Ovary (tissue), 9 donors: Measurements from ENCODE around the gene CC2D1A. TPM values are rescaled to one million over a fixed set of nuclear protein-coding genes. Genes with fewer than 3 reads are reported as not detected.
"Not testable (repeated sequence)": the region's sequence is repeated elsewhere in the genome, so short reads cannot be mapped to it uniquely, and the experiment has no call there.

ENCODE experiments used
- DNase-seq, 5 donors: peaks; one replicate each; pipeline ENCODE4 v3.0.0-alpha.2; 2019 to 2020
- H3K27ac ChIP-seq, 2 donors: fragments of 200-600 bp; one replicate each; pipeline versions ENCODE4 v1.5.1 to v1.8.0; 2019 to 2022
- H3K27me3 ChIP-seq: fragments of 200-600 bp; one replicate; pipeline ENCODE4 v1.8.0; 2022
- H3K36me3 ChIP-seq: fragments of 200-600 bp; sonication (generic); one replicate; pipeline ENCODE4 v1.5.1; 2019
- H3K4me1 ChIP-seq: one replicate; pipeline ENCODE4 v1.8.1; 2013; ENCODE audit warnings: mild to moderate bottlenecking, moderate library complexity; ENCODE audit not compliant: insufficient read depth
- H3K4me3 ChIP-seq: fragments of 200-600 bp; sonication (generic); one replicate; pipeline ENCODE4 v1.5.1; 2017
- H3K9me3 ChIP-seq, 2 donors: fragments of 200-600 bp in 1 of 2; sonication (generic) in 1 of 2; one replicate each; pipeline versions ENCODE4 v1.5.1 to v1.8.1; 2013 to 2019; ENCODE audit warnings: mild to moderate bottlenecking in 1 of 2, moderate library complexity in 1 of 2
- CTCF ChIP-seq, 3 donors: fragments of 450-650 bp in 2 of 3; fragments of 200-600 bp in 1 of 3; IDR thresholded peaks; one replicate each; pipeline versions ENCODE4 v1.5.1 to v1.8.0; 2016 to 2022; ENCODE audit warnings: antibody characterized with exemption in 3 of 3, mild to moderate bottlenecking in 1 of 3
- EP300 ChIP-seq: sonication (generic); formaldehyde crosslinking; IDR thresholded peaks from one replicate; pipeline ENCODE4 v1.6.1; 2017; ENCODE audit warnings: antibody characterized with exemption
- POLR2A ChIP-seq: fragments of 450-650 bp; IDR thresholded peaks from one replicate; pipeline ENCODE4 v1.6.1; 2017; ENCODE audit warnings: antibody characterized with exemption, mild to moderate bottlenecking, moderate library complexity
- WGBS, 3 donors: extraction: QIAGEN DNeasy Blood & Tissue Kit in 1 of 3; methylation state at CpG; one replicate each; pipeline versions ENCODE4 v1.1.5 to v1.1.7; 2013 to 2017; 5-methylcytosine and 5-hydroxymethylcytosine counted together
- intact Hi-C, 4 donors: fragments of 100-400 bp; cut with DNase I; formaldehyde crosslinking; loops; one replicate each; pipeline versions ENCODE4 v1.11.0 to v1.15.1; 2022 to 2023
- polyA plus RNA-seq, 2 donors: library from polyadenylated mRNA; stranded (reverse); fragments of 200-250 nt in 1 of 2; fragments of 350-450 nt in 1 of 2; fragmentation: Illumina TruSeq in 1 of 2; extraction: RNeasy Lipid Tissue Mini Kit (QIAGEN cat#74804) in 1 of 2; gene quantifications; one replicate each; pipeline ENCODE4 v1.2.3, GENCODE V29; 2013 to 2014
- total RNA-seq, 7 donors: library from RNA; depleted of rRNA in 2 of 7; stranded (reverse); fragments of >200 nt in 2 of 7; fragmentation: NEBNext Ultra II Directional in 3 of 7; extraction: Animal tissue kit (Norgen Biotek cat#: 25700) in 3 of 7; gene quantifications; one replicate each; pipeline versions ENCODE4 v1.1.0 to v1.2.4, GENCODE V29; 2016 to 2023
- donor health status: DM: no; HTN: no; CAD: no; lungs with moderate emphysema.
- donor health status: DM: no; HTN: no; CAD: no.
- donor health status: Bipolar disorder and iron deficiency.
- donor health status: DM: yes; HTN: yes; CAD: no.
- donor health status: DM: no; HTN: no; CAD: no.
- donor health status: DM: yes; HTN: yes; CAD: no.

The CC2D1A gene
- total and polyA plus RNA-seq, 9 donors: 13.1 to 38.1 (median 29.6) TPM

- no peak for DNase-seq
- H3K27me3 ChIP-seq: no peaks in the 10 kb centered on the region
- no peaks in the 10 kb centered on the region for H3K36me3 ChIP-seq
- 90 to 92% (median 91%) methylated on average over 18 of the region's 18 CpGs for WGBS, 3 donors
- no peak overlapping the region for H3K4me3 ChIP-seq
- intact Hi-C loops: no loop called here
- H3K9me3 ChIP-seq: no peaks in the 10 kb centered on the region
- H3K27ac ChIP-seq: no peak overlapping the region
- TF ChIP-seq CTCF (IDR thresholded peaks at IDR 0.05): no peak
- no peak for TF ChIP-seq EP300
- TF ChIP-seq POLR2A: no peak
- H3K4me1 ChIP-seq: no peaks in the 10 kb centered on the region
Observed at GRCh38 chr19:13968999-13969398, 63.0 kb downstream of the CC2D1A start.

GRCh38 chr19:13969897-13970296, 63.9 kb downstream of the CC2D1A start:
- DNase-seq: no peak
- WGBS, 3 donors: 88 to 89% (median 88%) methylated on average over 18 of the region's 18 CpGs
- Histone ChIP-seq H3K4me1 (no peaks in the 10 kb centered on the region), H3K27ac (no peak overlapping the region), H3K4me3 (no peak overlapping the region), H3K36me3 (no peaks in the 10 kb centered on the region), H3K27me3 (no peaks in the 10 kb centered on the region), H3K9me3 (no peaks in the 10 kb centered on the region)
- TF ChIP-seq CTCF (IDR thresholded peaks at IDR 0.05): no peak
- no peak for TF ChIP-seq EP300
- TF ChIP-seq POLR2A: no peak
- intact Hi-C loops: no loop called here

GRCh38 chr19:13971868-13972267, 65.9 kb downstream of the CC2D1A start:
- DNase-seq, intact Hi-C loops, H3K9me3 ChIP-seq, H3K27ac ChIP-seq, H3K4me3 ChIP-seq, H3K36me3 ChIP-seq, H3K4me1 ChIP-seq, H3K27me3 ChIP-seq: not testable (repeated sequence)
- 88 to 90% (median 89%) methylated on average over 15 of the region's 15 CpGs for WGBS, 3 donors

- WGBS, 3 donors: 90 to 94% (median 91%) methylated on average over 37 of the region's 37 CpGs
- intact Hi-C loops: no loop called here
- DNase-seq: no peak
- Histone ChIP-seq H3K27ac (no peak overlapping the region), H3K9me3 (no peaks in the 10 kb centered on the region), H3K4me3 (no peak overlapping the region), H3K36me3 (no peaks in the 10 kb centered on the region), H3K27me3 (no peaks in the 10 kb centered on the region), H3K4me1 (no peaks in the 10 kb centered on the region)
- TF ChIP-seq CTCF (IDR thresholded peaks at IDR 0.05) (no peak), POLR2A (no peak), EP300 (no peak)
Observed at GRCh38 chr19:13972368-13973155, 66.6 kb downstream of the CC2D1A start.

GRCh38 chr19:13973479-13973878, 67.5 kb downstream of the CC2D1A start:
- H3K27ac ChIP-seq, H3K27me3 ChIP-seq, H3K36me3 ChIP-seq, H3K9me3 ChIP-seq, DNase-seq, intact Hi-C loops, H3K4me1 ChIP-seq, H3K4me3 ChIP-seq: not testable (repeated sequence)
- 96 to 100% (median 97%) methylated on average over 3 of the region's 3 CpGs for WGBS, 3 donors
